ENCODE data around the gene ANKS1B. TPM values are rescaled to one million over a fixed set of nuclear protein-coding genes. Genes with fewer than 3 reads are reported as not detected.

ANKS1B gene
- total RNA-seq, 2 donors from 2014 or later, result 32.7 to 37.1 TPM

GRCh38 chr12:99029511-99030271 is 955.0 kb downstream of the ANKS1B start:
- intact Hi-C loops (cut with DNase I), result no loop called here
- DNase-seq (ENCODE audit: low spot score), result no peak

- intact Hi-C loops (cut with DNase I), result no loop called here
- no peak for DNase-seq (ENCODE audit: low spot score)
Observed at GRCh38 chr12:99027461-99027860, 957.3 kb downstream of the ANKS1B start.

GRCh38 chr12:99027055-99027393 is 957.7 kb downstream of the ANKS1B start:
- no peak for DNase-seq (ENCODE audit: low spot score)
- intact Hi-C loops (cut with DNase I), result no loop called here

- intact Hi-C loops (cut with DNase I), result no loop called here
- no peak for DNase-seq (ENCODE audit: low spot score)
Observed at GRCh38 chr12:99026332-99027054, 958.2 kb downstream of the ANKS1B start.

- DNase-seq (ENCODE audit: low spot score), result no peak
- intact Hi-C loops (cut with DNase I), result no loop called here
Observed at GRCh38 chr12:99024870-99025269, 959.9 kb downstream of the ANKS1B start.

- no peak for DNase-seq (ENCODE audit: low spot score)
- intact Hi-C loops (cut with DNase I), result no loop called here
Observed at GRCh38 chr12:99024191-99024590, 960.5 kb downstream of the ANKS1B start.

GRCh38 chr12:99020871-99021270 is 963.9 kb downstream of the ANKS1B start:
- intact Hi-C loops (cut with DNase I), result no loop called here
- DNase-seq (ENCODE audit: low spot score), result no peak

GRCh38 chr12:99019798-99020197 is 964.9 kb downstream of the ANKS1B start:
- DNase-seq (ENCODE audit: low spot score), result no peak
- intact Hi-C loops (cut with DNase I), result no loop called here

GRCh38 chr12:99017971-99018370 is 966.8 kb downstream of the ANKS1B start:
- intact Hi-C loops (cut with DNase I), result no loop called here
- no peak for DNase-seq (ENCODE audit: low spot score)

- intact Hi-C loops (cut with DNase I), result no loop called here
- DNase-seq (ENCODE audit: low spot score), result no peak
Observed at GRCh38 chr12:99009654-99010296, 975.0 kb downstream of the ANKS1B start.

- DNase-seq (ENCODE audit: low spot score), result no peak
- intact Hi-C loops (cut with DNase I), result no loop called here
Observed at GRCh38 chr12:99005601-99006000, 979.1 kb downstream of the ANKS1B start.

GRCh38 chr12:99004799-99005466 is 979.8 kb downstream of the ANKS1B start:
- DNase-seq (ENCODE audit: low spot score), result no peak
- intact Hi-C loops (cut with DNase I), result no loop called here

- intact Hi-C loops (cut with DNase I), result no loop called here
- DNase-seq (ENCODE audit: low spot score), result no peak
Observed at GRCh38 chr12:99002731-99003130, 982.0 kb downstream of the ANKS1B start.

- DNase-seq (ENCODE audit: low spot score), result no peak
- intact Hi-C loops (cut with DNase I), result no loop called here
Observed at GRCh38 chr12:99002156-99002555, 982.6 kb downstream of the ANKS1B start.

GRCh38 chr12:98999559-98999958 is 985.2 kb downstream of the ANKS1B start:
- intact Hi-C loops (cut with DNase I), result loop anchor here in 1 of 2 donors (10.0 kb wide), 1 partner anchor 275 kb away; no protein-coding TSS in a partner anchor
- no peak for DNase-seq (ENCODE audit: low spot score)

- no peak for DNase-seq (ENCODE audit: low spot score)
- intact Hi-C loops (cut with DNase I), result loop anchor here in 1 of 2 donors (10.0 kb wide), 1 partner anchor 274 kb away; no protein-coding TSS in a partner anchor
Observed at GRCh38 chr12:98998697-98999299, 985.9 kb downstream of the ANKS1B start.

- intact Hi-C loops (cut with DNase I), result loop anchor here in 1 of 2 donors (10.0 kb wide), 1 partner anchor 273 kb away; no protein-coding TSS in a partner anchor
- no peak for DNase-seq (ENCODE audit: low spot score)
Observed at GRCh38 chr12:98997899-98998298, 986.8 kb downstream of the ANKS1B start.

GRCh38 chr12:98990648-98991047 is 994.1 kb downstream of the ANKS1B start:
- no peak for DNase-seq (ENCODE audit: low spot score)
- intact Hi-C loops (cut with DNase I), result loop anchor here in 1 of 2 donors (10.0 kb wide), 1 partner anchor 266 kb away; no protein-coding TSS in a partner anchor

- intact Hi-C loops (cut with DNase I), result no loop called here
- DNase-seq (ENCODE audit: low spot score), result no peak
Observed at GRCh38 chr12:98985156-98985555, 999.6 kb downstream of the ANKS1B start.

Data from posterior vena cava (tissue), 2 donors.